K562 (cell line): ENCODE measurements around the gene SYMPK. TPM values are rescaled to one million over a fixed set of nuclear protein-coding genes. Genes with fewer than 3 reads are reported as not detected.

Experiments used
- ATF1 ChIP-seq, 2 experiments: fragments of 450-650 bp in 1 of 2; IDR thresholded peaks; 2 replicates each; pipeline ENCODE4 v1.6.1; 2016; ENCODE audit warnings: missing compliant biosample characterization in 1 of 2, missing genetic modification characterization in 1 of 2
- BCOR ChIP-seq: fragments of 450-650 bp; IDR thresholded peaks from 2 replicates; pipeline ENCODE4 v1.6.1; 2016
- CEBPB ChIP-seq: fragments of 450-650 bp; IDR thresholded peaks from 2 replicates; pipeline ENCODE4 v1.6.1; 2016; ENCODE audit warnings: missing genetic modification characterization, missing compliant biosample characterization
- GATAD2B ChIP-seq: fragments of 450-650 bp; IDR thresholded peaks from 2 replicates; pipeline ENCODE4 v1.6.1; 2017; ENCODE audit warnings: mild to moderate bottlenecking, borderline replicate concordance
- JUN ChIP-seq, 2 experiments: sonication (generic) in 1 of 2; formaldehyde crosslinking in 1 of 2; IDR thresholded peaks; 2 replicates each; pipeline versions ENCODE4 v1.6.1 to v1.8.0; 2012 to 2022; ENCODE audit warnings: borderline replicate concordance in 2 of 2, mild to moderate bottlenecking in 2 of 2, improper control_type of control experiment in 1 of 2, low read depth in 1 of 2, low read length in 1 of 2, missing genetic modification reagents in 1 of 2
- MECOM ChIP-seq: fragments of 250-450 bp; sonication (Bioruptor Pico); IDR thresholded peaks from 2 replicates; pipeline ENCODE4 v1.8.0; 2022; ENCODE audit warnings: inconsistent platforms
- NRF1 ChIP-seq, 2 experiments: fragments of 450-650 bp; IDR thresholded peaks in 1 of 2; conservative IDR thresholded peaks in 1 of 2; 2 replicates each; pipeline ENCODE4 v1.6.1; 2014; ENCODE audit warnings: mild to moderate bottlenecking in 2 of 2
- PHF8 ChIP-seq: fragments of 200-600 bp; sonication (generic); IDR thresholded peaks from 2 replicates; pipeline ENCODE4 v1.6.1; 2012; ENCODE audit warnings: mixed run types, mild to moderate bottlenecking, inconsistent platforms, low read length, moderate library complexity, borderline replicate concordance
- RAD21 ChIP-seq, 2 experiments: fragments of 250-450 bp in 1 of 2; fragments of 450-650 bp in 1 of 2; sonication (Bioruptor Pico) in 1 of 2; formaldehyde crosslinking in 1 of 2; IDR thresholded peaks in 1 of 2; conservative IDR thresholded peaks in 1 of 2; 2 replicates each; pipeline versions ENCODE4 v1.4.0 to v1.8.0; 2020 to 2022; ENCODE audit warnings: mild to moderate bottlenecking in 2 of 2, moderate library complexity in 1 of 2
- RBM34 ChIP-seq: fragments of 200-400 bp; formaldehyde crosslinking; IDR thresholded peaks from 2 replicates; pipeline ENCODE4 v1.6.1; 2018; ENCODE audit warnings: low read length, borderline replicate concordance; ENCODE audit not compliant: insufficient read depth
- RFX5 ChIP-seq: IDR thresholded peaks from 2 replicates; pipeline ENCODE4 v1.6.1; 2011; ENCODE audit warnings: low read depth, mild to moderate bottlenecking, improper control_type of control experiment, low read length
- SMARCE1 ChIP-seq: fragments of 450-650 bp; IDR thresholded peaks from 2 replicates; pipeline ENCODE4 v1.7.1; 2016; ENCODE audit warnings: mild to moderate bottlenecking
- SMC3 ChIP-seq: conservative IDR thresholded peaks from 2 replicates; pipeline ENCODE4 v1.6.1; 2011; ENCODE audit warnings: low read depth, low read length, improper control_type of control experiment; ENCODE audit not compliant: insufficient read depth
- SRF ChIP-seq, 2 experiments: fragments of 250-450, 450-650 bp in 1 of 2; sonication (Bioruptor Pico) in 1 of 2; sonication (generic) in 1 of 2; formaldehyde crosslinking; IDR thresholded peaks; 2 replicates each; pipeline versions ENCODE4 v1.5.0 to v1.5.1; 2020 to 2022; ENCODE audit warnings: mild to moderate bottlenecking in 1 of 2, missing genetic modification reagents in 1 of 2
- TAL1 ChIP-seq: fragments of 450-650 bp; IDR thresholded peaks from 2 replicates; pipeline ENCODE4 v1.6.1; 2016; ENCODE audit warnings: mild to moderate bottlenecking
- TRIM24 ChIP-seq, 2 experiments: fragments of 450-650 bp; IDR thresholded peaks; 2 replicates each; pipeline ENCODE4 v1.6.1; 2016
- ZBED1 ChIP-seq: IDR thresholded peaks from 2 replicates; pipeline ENCODE4 v1.6.1; 2014
- ZNF12 ChIP-seq: sonication (generic); formaldehyde crosslinking; IDR thresholded peaks from 2 replicates; pipeline ENCODE4 v1.4.0; 2020; ENCODE audit warnings: mild to moderate bottlenecking, missing genetic modification reagents
- ZNF124 ChIP-seq: sonication (generic); formaldehyde crosslinking; IDR thresholded peaks from 2 replicates; pipeline ENCODE4 v1.8.1; 2022; ENCODE audit warnings: missing genetic modification reagents
- ZNF24 ChIP-seq: fragments of 450-650 bp; IDR thresholded peaks from 2 replicates; pipeline ENCODE4 v1.6.1; 2016
- ZNF589 ChIP-seq: fragments of 200-800 bp; sonication (Bioruptor generic); IDR thresholded peaks from 2 replicates; pipeline ENCODE4 v1.6.1; 2016; ENCODE audit warnings: low read depth, missing genetic modification characterization, missing compliant biosample characterization
- polyA plus RNA-seq, 8 experiments: library from polyadenylated mRNA; depleted of rRNA in 4 of 8; stranded (reverse) in 5 of 8; unstranded in 3 of 8; fragments of >200 nt; fragmentation: Nextera tagmentation in 2 of 8; fragmentation: Illumina TruSeq in 1 of 8; extraction: Ambion mirVana in 2 of 8; extraction: Trizol in 1 of 8; gene quantifications; 2 replicates each; pipeline versions ENCODE4 v1.2.1 to v1.2.3, GENCODE V29; 2011 to 2014; ENCODE audit warnings: inconsistent platforms in 1 of 8, missing spikeins in 1 of 8
- total RNA-seq, 7 experiments: library from RNA; depleted of rRNA in 6 of 7; stranded (reverse); fragments of >200 nt in 6 of 7; fragmentation: Illumina TruSeq in 2 of 7; extraction: Trizol in 2 of 7; gene quantifications; 2 replicates each; pipeline versions ENCODE4 v1.2.1 to v1.2.3, GENCODE V29; 2011 to 2021; ENCODE audit warnings: low replicate concordance in 1 of 7
- TF ChIP-seq, protein P1 (sequence below), 2 experiments: fragments of 450-650 bp; IDR thresholded peaks; 2 replicates each; pipeline ENCODE4 v1.6.1; 2018; ENCODE audit warnings: mild to moderate bottlenecking in 2 of 2, low read depth in 1 of 2; ENCODE audit not compliant: partially characterized antibody in 2 of 2
- TF ChIP-seq, protein P2 (sequence below): IDR thresholded peaks from 2 replicates; pipeline ENCODE4 v1.6.1; 2014; ENCODE audit warnings: antibody characterized with exemption
- TF ChIP-seq, protein P3 (sequence below): sonication (generic); formaldehyde crosslinking; IDR thresholded peaks from 2 replicates; pipeline ENCODE4 v1.8.0; 2022; ENCODE audit warnings: mild to moderate bottlenecking, low read depth, missing genetic modification reagents

SYMPK gene
- total and polyA plus RNA-seq, 9 of the 15 experiments (the other 6 are each of a cell fraction or from before 2014, with no cell fraction given): 0.73 to 95.5 (median 58.4) TPM

DNA sequence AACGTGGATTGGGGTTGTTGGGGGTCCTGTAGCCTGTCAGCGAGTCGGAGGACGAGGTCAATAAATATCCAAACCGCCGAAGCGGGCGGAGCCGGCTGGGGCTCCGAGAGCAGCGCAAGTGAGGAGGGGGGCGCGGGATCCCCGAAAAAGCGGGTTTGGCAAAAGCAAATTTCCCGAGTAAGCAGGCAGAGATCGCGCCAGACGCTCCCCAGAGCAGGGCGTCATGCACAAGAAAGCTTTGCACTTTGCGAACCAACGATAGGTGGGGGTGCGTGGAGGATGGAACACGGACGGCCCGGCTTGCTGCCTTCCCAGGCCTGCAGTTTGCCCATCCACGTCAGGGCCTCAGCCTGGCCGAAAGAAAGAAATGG is 93.1 kb downstream of the SYMPK start (continued):
- TF ChIP-seq ZNF124 (CRISPR knock-in tag) (no peak), PHF8 (no peak), RBM34 (no peak), SMARCE1 (no peak), ZNF589 (CRISPR knock-in tag) (no peak), TRIM24 (IDR thresholded peaks at IDR 0.05) (no peak), ZNF24 (0 out of 2 replicates have a peak, but pooled peaks have one; percentile 4), NRF1 (conservative IDR thresholded peaks at IDR 0.05 in 1 of 2, IDR thresholded peaks at IDR 0.05 in 1 of 2) (no peak), RFX5 (no peak), SMC3 (no peak), MECOM (CRISPR knock-in tag) (no peak), RAD21 (CRISPR knock-in tag; conservative IDR thresholded peaks at IDR 0.05 in 1 of 2, IDR thresholded peaks at IDR 0.05 in 1 of 2) (no peak), SRF (CRISPR knock-in tag; IDR thresholded peaks at IDR 0.05) (no peak), BCOR (no peak), ZNF12 (CRISPR knock-in tag) (0 out of 2 replicates have a peak, but pooled peaks have one; percentile 19), GATAD2B (no peak), TAL1 (no peak), JUN (IDR thresholded peaks at IDR 0.05; ENCODE audit: borderline replicate concordance, low read depth, low read length) (no peak), JUN (CRISPR knock-in tag; IDR thresholded peaks at IDR 0.05; ENCODE audit: borderline replicate concordance) (no peak), CEBPB (tag) (no peak), ATF1 (CRISPR knock-in tag; IDR thresholded peaks at IDR 0.05) (no peak), ATF1 (tag; IDR thresholded peaks at IDR 0.05) (no peak), ZBED1 (no peak)
- TF ChIP-seq, protein P1, sequence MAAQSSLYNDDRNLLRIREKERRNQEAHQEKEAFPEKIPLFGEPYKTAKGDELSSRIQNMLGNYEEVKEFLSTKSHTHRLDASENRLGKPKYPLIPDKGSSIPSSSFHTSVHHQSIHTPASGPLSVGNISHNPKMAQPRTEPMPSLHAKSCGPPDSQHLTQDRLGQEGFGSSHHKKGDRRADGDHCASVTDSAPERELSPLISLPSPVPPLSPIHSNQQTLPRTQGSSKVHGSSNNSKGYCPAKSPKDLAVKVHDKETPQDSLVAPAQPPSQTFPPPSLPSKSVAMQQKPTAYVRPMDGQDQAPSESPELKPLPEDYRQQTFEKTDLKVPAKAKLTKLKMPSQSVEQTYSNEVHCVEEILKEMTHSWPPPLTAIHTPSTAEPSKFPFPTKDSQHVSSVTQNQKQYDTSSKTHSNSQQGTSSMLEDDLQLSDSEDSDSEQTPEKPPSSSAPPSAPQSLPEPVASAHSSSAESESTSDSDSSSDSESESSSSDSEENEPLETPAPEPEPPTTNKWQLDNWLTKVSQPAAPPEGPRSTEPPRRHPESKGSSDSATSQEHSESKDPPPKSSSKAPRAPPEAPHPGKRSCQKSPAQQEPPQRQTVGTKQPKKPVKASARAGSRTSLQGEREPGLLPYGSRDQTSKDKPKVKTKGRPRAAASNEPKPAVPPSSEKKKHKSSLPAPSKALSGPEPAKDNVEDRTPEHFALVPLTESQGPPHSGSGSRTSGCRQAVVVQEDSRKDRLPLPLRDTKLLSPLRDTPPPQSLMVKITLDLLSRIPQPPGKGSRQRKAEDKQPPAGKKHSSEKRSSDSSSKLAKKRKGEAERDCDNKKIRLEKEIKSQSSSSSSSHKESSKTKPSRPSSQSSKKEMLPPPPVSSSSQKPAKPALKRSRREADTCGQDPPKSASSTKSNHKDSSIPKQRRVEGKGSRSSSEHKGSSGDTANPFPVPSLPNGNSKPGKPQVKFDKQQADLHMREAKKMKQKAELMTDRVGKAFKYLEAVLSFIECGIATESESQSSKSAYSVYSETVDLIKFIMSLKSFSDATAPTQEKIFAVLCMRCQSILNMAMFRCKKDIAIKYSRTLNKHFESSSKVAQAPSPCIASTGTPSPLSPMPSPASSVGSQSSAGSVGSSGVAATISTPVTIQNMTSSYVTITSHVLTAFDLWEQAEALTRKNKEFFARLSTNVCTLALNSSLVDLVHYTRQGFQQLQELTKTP (IDR thresholded peaks at IDR 0.05; ENCODE audit: low read depth in 1 of 2, partially characterized antibody in 2 of 2): no peak
- TF ChIP-seq, protein P2, sequence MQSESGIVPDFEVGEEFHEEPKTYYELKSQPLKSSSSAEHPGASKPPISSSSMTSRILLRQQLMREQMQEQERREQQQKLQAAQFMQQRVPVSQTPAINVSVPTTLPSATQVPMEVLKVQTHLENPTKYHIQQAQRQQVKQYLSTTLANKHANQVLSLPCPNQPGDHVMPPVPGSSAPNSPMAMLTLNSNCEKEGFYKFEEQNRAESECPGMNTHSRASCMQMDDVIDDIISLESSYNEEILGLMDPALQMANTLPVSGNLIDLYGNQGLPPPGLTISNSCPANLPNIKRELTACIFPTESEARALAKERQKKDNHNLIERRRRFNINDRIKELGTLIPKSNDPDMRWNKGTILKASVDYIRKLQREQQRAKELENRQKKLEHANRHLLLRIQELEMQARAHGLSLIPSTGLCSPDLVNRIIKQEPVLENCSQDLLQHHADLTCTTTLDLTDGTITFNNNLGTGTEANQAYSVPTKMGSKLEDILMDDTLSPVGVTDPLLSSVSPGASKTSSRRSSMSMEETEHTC: no peak
- TF ChIP-seq, protein P3, sequence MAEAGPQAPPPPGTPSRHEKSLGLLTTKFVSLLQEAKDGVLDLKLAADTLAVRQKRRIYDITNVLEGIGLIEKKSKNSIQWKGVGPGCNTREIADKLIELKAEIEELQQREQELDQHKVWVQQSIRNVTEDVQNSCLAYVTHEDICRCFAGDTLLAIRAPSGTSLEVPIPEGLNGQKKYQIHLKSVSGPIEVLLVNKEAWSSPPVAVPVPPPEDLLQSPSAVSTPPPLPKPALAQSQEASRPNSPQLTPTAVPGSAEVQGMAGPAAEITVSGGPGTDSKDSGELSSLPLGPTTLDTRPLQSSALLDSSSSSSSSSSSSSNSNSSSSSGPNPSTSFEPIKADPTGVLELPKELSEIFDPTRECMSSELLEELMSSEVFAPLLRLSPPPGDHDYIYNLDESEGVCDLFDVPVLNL (CRISPR knock-in tag): no peak
